AG09319 (cell line): ENCODE results near the gene SEPTIN6.

ENCODE experiments used
- DNase-seq: peaks from one replicate; pipeline ENCODE4 v3.0.0-alpha.2; 2010; ENCODE audit warnings: low read depth; ENCODE audit errors: extremely low read depth
- CTCF ChIP-seq: IDR thresholded peaks from 2 replicates; pipeline ENCODE4 v1.5.1; 2011; ENCODE audit warnings: low read depth, mild to moderate bottlenecking, inconsistent platforms, low read length, moderate library complexity

SEPTIN6 gene

GRCh38 chrX:119728487-119728886 lies 35.5 kb upstream of the SEPTIN6 start:
- TF ChIP-seq CTCF: no peak
- no peak for DNase-seq

- no peak for TF ChIP-seq CTCF
- no peak for DNase-seq
These were observed 34.1 kb upstream of the SEPTIN6 start for GRCh38 chrX:119726900-119727555.

GRCh38 chrX:119721926-119722325 lies 29.0 kb upstream of the SEPTIN6 start:
- DNase-seq: no peak
- TF ChIP-seq CTCF: no peak

- TF ChIP-seq CTCF: no peak
- no peak for DNase-seq
These were observed 28.5 kb upstream of the SEPTIN6 start for GRCh38 chrX:119721487-119721886.

- no peak for TF ChIP-seq CTCF
- DNase-seq: no peak
These were observed 16.7 kb upstream of the SEPTIN6 start for GRCh38 chrX:119709630-119710029.

GRCh38 chrX:119708936-119709335 lies 16.0 kb upstream of the SEPTIN6 start:
- no peak for TF ChIP-seq CTCF
- no peak for DNase-seq

GRCh38 chrX:119706616-119707015 lies 13.6 kb upstream of the SEPTIN6 start:
- no peak for TF ChIP-seq CTCF
- DNase-seq: no peak
